GM19238 (cell line): ENCODE data around the gene MN1.

Source experiments
- DNase-seq: peaks from one replicate; pipeline ENCODE4 v3.0.0; 2011; ENCODE audit warnings: low spot score; ENCODE audit not compliant: insufficient read length

The MN1 gene

GRCh38 chr22:27800250-27801201, 1.0 kb downstream of the MN1 start:
- no peak for DNase-seq

GRCh38 chr22:27799827-27800249, 1.7 kb downstream of the MN1 start:
- no peak for DNase-seq

DNA sequence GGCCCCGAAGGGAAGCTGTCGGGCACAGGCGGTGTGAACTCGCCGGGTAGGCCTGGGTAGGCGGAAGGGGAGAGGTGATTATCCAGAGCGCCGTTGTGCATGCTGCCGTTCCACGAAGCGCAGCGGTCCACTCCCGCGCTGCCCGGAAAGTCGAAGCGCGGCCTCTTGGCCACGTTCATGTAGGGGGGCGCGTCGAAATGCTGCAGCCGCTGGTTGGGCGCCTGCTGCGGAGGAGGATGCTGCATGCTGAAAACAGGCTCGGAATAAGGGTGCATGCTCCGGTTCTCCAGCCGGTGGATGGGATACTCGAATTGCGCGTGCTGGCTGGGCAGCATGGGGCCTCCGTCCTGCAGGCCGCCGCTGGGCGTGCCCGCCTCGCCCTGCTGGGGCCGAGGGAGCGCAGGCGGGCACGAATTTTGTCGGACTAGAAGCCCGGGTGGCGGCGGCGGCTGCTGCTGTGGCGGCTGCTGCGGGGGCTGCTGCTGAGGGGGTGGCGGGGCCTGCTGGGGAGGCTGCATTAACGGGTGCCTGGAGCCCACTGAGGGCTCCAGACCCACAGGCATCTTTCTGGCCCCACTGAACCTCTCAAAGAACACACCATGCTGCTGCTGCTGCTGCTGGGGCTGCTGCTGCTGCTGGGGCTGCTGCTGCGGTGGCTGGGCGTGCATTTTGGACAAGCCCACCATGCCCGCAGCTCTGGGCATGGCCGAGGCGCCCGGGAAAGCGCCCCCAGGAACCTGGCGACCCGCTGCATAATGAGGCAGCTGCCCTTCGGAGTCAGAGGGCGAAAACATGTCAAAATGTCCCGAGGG, 2.3 kb downstream of the MN1 start:
- no peak for DNase-seq

DNA sequence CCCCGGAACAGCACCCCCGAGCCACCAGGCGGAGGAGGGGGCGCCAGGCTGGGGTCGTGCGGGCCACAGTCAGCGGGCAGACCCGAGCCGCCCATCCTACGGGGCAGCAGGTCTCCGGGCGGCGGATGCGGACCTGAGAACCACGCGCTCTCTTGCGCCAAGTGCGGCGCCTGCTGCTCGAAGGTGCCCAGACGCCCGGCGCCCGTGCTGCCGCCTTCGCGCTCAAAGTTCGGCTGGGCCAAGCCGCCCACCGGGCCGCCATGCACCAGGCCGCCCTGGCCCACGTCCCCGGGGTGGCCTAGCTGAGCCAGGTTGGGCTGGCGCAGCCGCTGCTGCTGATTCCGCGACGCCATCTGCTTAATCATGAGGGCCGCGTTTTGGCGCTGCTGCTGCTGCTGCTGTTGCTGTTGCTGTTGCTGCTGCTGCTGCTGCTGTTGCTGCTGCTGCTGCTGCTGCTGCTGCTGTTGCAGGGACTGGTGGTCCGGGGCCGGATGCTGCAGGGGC, 3.0 kb downstream of the MN1 start:
- DNase-seq = no peak

GRCh38 chr22:27797520-27798391, 3.8 kb downstream of the MN1 start:
- DNase-seq = no peak

GRCh38 chr22:27796829-27797519, 4.6 kb downstream of the MN1 start:
- DNase-seq = no peak

DNA sequence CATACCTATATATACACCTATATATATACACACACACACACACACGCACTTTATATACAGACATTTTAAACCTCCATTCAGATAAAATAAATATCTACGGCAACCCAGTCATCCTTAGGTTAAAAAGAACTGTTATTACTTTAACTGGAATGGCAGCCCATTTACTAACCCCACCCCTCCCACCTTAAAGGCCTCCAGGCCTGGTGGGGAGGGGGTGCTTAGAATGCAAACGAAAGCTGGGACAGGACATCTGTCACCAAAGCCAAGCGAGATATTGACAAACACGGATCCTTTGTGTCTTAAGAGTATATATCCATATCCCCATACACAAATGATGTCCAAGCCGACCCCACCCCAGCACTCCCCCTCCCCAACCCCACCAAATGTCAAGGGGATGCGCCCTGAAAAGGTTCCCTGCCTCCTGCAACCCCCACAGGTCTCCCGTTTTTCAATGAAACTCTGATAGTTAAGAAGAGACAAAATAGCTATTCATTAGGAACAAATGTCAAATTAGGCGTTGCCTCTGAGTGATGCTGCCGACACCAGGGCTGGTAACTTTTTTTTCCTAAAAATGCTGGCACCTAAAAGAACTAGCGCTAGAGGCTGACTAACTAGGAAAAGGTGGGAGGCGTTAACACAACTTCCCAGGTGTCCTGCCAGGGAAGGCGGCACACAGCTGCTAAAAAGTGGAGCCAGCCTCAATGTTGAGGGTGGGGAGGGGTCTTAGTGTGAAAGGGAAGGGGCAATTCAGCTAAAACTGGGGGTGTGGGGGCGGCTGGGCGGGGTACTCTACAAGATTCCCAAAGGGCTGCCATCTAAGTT, 5.6 kb downstream of the MN1 start:
- no peak for DNase-seq

DNA sequence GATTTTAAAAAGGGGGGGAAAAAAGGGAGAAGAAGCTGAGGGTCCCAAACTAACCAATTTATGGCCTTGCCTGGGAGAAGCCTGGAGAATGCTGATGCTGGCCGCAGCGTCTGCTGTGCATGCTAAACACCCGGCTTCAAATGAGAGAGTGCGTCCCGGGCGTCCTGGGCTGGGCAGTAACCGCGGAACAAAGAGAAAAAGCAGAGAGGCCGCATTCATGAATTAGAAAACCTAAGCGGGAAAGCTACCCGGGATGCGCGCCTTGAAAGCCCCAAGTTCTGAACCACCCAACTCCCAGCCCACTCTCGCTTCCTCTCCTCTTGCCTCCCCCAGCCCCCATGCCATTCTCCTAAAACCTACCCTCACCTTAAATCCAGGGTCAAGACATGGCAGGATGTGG, 6.5 kb downstream of the MN1 start:
- no peak for DNase-seq

DNA sequence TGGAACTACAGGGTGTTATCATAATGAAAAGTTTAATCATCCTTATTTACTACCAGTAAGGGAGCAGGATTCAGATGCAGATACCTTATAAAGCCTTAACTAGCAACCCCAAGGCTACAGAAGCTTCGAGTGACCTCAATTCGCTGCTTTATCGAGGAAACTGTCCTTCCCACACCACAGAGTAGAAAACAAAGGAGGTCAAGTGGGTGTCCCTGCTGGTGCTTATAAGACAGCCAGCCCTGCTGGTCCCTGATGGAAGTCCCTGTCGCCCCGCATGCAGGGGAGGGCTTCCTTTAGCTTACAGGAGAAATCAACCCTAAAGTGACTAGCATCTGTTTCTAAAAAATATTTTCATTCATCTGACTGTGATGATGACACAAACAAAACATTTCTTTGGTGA, 7.3 kb downstream of the MN1 start:
- DNase-seq = no peak

DNA sequence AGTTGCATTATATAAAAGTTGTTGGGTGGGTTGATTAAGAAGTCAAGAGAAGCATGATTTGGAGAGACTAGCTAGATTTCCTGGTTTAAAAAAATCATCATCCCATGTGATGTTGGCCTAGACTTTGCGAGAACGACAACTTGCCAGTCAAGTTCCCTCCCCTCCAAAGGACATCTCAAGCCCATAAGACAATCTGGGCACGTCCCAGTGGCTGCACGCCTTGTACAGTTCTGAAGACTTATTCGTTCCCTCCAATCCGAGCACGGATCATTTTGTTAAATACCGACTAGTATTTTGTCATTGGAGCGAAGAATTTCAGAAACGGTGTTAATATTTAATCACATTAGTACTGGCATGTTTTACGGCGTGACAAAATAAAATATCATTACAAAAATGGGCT, 8.0 kb downstream of the MN1 start:
- DNase-seq = no peak

DNA sequence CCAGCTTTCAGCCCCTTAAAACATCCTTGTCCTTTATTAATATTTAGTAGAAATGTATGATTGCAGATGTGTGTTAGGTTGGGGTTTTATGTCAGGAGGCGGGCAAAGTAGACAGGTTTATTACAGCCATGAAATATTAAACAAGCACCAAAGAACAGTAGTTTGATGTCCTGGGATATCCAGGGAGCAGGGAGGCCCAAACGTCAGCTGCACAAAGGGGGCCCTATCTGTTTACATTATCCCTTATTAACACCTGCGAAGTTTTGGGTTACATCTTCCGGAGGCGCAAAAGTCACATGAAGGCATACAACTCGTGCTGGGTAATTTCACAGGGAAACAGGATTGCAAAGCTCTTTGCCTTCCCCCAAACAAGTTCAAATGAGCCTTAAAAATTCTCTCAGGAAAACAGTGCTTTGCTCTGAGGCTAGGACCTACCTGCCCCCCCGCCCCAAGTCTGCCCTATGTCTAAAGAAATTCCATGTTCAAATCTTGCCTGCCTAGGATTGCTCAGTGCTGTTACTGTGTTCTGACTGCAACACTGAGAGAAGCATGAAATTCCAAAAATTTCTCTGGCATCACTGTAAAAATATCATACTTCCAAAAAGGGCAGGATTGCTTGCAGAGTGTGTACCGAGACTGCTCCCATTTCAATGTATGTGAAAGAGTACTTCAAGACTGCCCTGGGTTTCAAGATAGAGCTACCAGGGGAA, 8.9 kb downstream of the MN1 start:
- DNase-seq = no peak

GRCh38 chr22:27791859-27792241, 9.7 kb downstream of the MN1 start:
- no peak for DNase-seq

GRCh38 chr22:27791159-27791858, 10.2 kb downstream of the MN1 start:
- DNase-seq = no peak

GRCh38 chr22:27790376-27791158, 11.0 kb downstream of the MN1 start:
- DNase-seq = no peak

DNA sequence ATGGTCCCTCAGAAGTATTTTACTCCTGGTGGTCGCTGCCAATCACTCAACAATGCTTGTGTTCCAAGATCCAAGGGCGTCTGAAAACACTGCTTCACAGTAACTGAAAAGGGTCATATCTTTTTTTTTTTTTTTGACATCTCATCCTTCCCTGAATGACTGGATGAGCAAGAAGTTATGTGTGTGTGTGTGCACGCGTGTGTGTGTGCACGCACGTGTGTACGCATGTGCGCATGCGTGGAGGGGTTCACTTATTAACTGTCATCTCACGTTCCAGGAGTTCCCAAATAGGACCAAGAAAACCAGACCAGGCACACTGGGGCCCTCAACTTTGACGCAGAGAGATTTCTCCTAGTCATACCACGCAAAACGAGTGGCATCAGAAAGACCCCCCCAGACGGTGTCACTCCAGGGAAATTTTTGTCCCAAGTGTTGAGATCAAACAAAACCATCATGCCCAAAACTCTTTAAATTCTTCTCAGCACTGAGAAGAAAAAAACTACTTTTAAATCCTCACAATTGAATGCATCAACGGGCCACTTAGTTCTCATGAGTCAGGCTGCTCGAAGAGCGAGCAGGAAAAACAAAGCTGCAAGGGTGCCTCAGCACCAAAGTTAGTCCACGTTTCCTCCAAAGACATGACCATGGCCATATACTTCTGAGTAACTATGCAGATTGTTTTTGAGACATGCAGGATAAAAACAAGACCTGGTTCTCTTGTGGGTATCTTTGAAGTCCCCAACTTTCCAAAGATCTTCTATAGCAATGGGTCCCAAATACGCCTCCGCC, 12.9 kb downstream of the MN1 start:
- no peak for DNase-seq

DNA sequence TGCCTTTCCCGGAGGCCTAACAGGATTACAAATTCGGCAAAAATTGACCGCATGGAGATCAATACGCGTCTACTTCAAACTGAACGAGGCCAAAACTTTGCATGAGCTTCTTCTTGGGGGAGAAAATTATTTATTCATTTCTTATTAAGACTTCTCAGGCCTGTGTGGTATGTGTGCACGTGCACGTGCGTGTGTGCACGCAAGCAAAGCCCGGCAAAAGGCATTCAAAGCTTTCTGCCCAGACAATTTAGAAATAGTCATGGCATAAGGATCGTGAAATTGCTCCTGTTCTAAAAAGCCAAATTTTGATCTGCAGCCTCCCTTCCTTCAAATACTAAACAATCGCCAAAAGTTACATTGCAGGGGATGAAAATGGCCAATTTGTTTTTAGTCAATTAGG, 14.6 kb downstream of the MN1 start:
- no peak for DNase-seq
